ENCODE data around the gene SUPT4H1. TPM values are rescaled to one million over a fixed set of nuclear protein-coding genes. Genes with fewer than 3 reads are reported as not detected.
A peak's percentile ranks its signal among the peaks of the same experiment; 100 is the strongest.

SUPT4H1 gene
- total RNA-seq, 3 donors from 2014 or later (not counting 1 experiment from before 2014, with no cell fraction given), result 55.9 to 68.3 (median 68.1) TPM

DNA sequence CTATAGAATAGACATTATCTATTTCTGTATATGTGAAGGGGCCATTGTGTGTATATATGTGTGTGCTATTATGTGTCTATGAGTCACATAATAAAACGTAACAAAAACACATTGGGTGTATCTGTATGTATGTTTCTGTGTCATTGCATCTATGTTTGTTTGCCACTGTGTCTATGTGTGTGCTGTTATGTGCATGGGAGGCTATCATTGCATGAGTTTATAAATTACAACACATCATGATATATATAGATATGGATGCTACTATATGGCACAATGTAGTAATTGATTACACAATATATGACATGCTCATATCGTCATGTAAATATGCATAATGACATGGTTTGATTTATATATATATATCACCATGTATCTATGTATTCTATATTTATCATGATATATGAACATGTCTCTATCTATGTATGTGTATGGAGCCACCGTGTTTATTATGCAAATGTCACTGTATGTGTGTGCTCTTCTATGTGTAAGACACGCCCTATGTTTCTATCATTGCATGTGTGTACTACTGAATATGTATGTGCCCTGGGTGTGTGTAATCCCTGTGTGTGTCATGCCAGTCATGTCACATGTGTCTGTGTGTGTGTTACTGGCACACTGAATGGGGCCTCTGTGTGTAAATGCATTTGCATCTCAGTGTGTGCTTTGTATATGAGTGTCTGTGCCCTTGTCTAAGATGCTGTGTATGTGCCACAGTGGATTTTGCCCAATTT, 22.0 kb downstream of the SUPT4H1 start:
- Histone ChIP-seq H3K4me1 (ENCODE audit: control insufficient read depth, insufficient read depth, low read length) (peaks cover 64% of the 10 kb centered on the region), H3K27me3 (ENCODE audit: control insufficient read depth, insufficient read depth, low read length) (no peaks in the 10 kb centered on the region), H3K9me3 (ENCODE audit: control insufficient read depth, insufficient read depth, low read length) (no peaks in the 10 kb centered on the region), H3K4me3 (ENCODE audit: low read length) (peak overlapping the region; percentile 94), H3K36me3 (ENCODE audit: control insufficient read depth, insufficient read depth, low read length) (peaks cover 23% of the 10 kb centered on the region), H3K27ac (ENCODE audit: low read length) (peak overlapping the region; percentile 99)
- peak overlapping the region; percentile 90 for H3K4me3 Mint-ChIP-seq
- H3K4me1 Mint-ChIP-seq, result peaks cover 75 to 93% of the 10 kb centered on the region in 2 donors
- TF ChIP-seq, protein P1, sequence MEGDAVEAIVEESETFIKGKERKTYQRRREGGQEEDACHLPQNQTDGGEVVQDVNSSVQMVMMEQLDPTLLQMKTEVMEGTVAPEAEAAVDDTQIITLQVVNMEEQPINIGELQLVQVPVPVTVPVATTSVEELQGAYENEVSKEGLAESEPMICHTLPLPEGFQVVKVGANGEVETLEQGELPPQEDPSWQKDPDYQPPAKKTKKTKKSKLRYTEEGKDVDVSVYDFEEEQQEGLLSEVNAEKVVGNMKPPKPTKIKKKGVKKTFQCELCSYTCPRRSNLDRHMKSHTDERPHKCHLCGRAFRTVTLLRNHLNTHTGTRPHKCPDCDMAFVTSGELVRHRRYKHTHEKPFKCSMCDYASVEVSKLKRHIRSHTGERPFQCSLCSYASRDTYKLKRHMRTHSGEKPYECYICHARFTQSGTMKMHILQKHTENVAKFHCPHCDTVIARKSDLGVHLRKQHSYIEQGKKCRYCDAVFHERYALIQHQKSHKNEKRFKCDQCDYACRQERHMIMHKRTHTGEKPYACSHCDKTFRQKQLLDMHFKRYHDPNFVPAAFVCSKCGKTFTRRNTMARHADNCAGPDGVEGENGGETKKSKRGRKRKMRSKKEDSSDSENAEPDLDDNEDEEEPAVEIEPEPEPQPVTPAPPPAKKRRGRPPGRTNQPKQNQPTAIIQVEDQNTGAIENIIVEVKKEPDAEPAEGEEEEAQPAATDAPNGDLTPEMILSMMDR (IDR thresholded peaks at IDR 0.05), result no peak
- intact Hi-C loops (cut with micrococcal nuclease), result loop anchor here (1.0 to 2.0 kb wide), 5 partner anchors 7 to 25 kb away; partner anchors contain the start of gene SUPT4H1
- WGBS (ENCODE audit: insufficient coverage), result 0% methylated on average over 3 of the region's 4 CpGs
- no peaks in the 10 kb centered on the region for H3K27me3 Mint-ChIP-seq (ENCODE audit: low read depth in 2 of 2)
- DNase-seq (peak; percentile 41 to 69), ATAC-seq (peak in 2 of 3 donors; percentile 1 to 8)
- H3K9me3 Mint-ChIP-seq, result no peaks in the 10 kb centered on the region
- peak overlapping the region; percentile 87 to 93 for H3K27ac Mint-ChIP-seq
- peaks cover 7% of the 10 kb centered on the region for H3K36me3 Mint-ChIP-seq

GRCh38 chr17:58329035-58329809, 22.8 kb downstream of the SUPT4H1 start:
- Mint-ChIP-seq H3K27me3 (ENCODE audit: low read depth in 2 of 2) (no peaks in the 10 kb centered on the region), H3K27ac (peak overlapping the region; percentile 87 to 93), H3K9me3 (no peaks in the 10 kb centered on the region), H3K4me3 (peak overlapping the region; percentile 90), H3K4me1 (peaks cover 68 to 86% of the 10 kb centered on the region in 2 donors), H3K36me3 (peaks cover 7% of the 10 kb centered on the region)
- no peaks in the 10 kb centered on the region for H3K27me3 ChIP-seq (ENCODE audit: control insufficient read depth, insufficient read depth, low read length)
- TF ChIP-seq, protein P1 (IDR thresholded peaks at IDR 0.05), result peak; percentile 75
- H3K9me3 ChIP-seq (ENCODE audit: control insufficient read depth, insufficient read depth, low read length), result no peaks in the 10 kb centered on the region
- ATAC-seq (peak; percentile 32 to 67 (median 33)), DNase-seq (peak; percentile 70 to 83)
- intact Hi-C loops (cut with micrococcal nuclease), result loop anchor here (1.0 to 2.0 kb wide), 5 partner anchors 8 to 24 kb away; partner anchors contain the start of gene SUPT4H1
- peaks cover 62% of the 10 kb centered on the region for H3K4me1 ChIP-seq (ENCODE audit: control insufficient read depth, insufficient read depth, low read length)
- peak overlapping the region; percentile 84 for H3K27ac ChIP-seq (ENCODE audit: low read length)
- peaks cover 23% of the 10 kb centered on the region for H3K36me3 ChIP-seq (ENCODE audit: control insufficient read depth, insufficient read depth, low read length)
- peak overlapping the region; percentile 94 for H3K4me3 ChIP-seq (ENCODE audit: low read length)
- WGBS (ENCODE audit: insufficient coverage), result 1% methylated on average over 16 of the region's 16 CpGs

- H3K27ac Mint-ChIP-seq, result peak within 1 kb of the TSS; percentile 87 to 93
- peak within 1 kb of the TSS; percentile 84 for H3K27ac ChIP-seq (ENCODE audit: low read length)
- peaks cover 25% of the 10 kb centered on the region for H3K36me3 ChIP-seq (ENCODE audit: control insufficient read depth, insufficient read depth, low read length)
- no peaks in the 10 kb centered on the region for H3K27me3 ChIP-seq (ENCODE audit: control insufficient read depth, insufficient read depth, low read length)
- H3K9me3 ChIP-seq (ENCODE audit: control insufficient read depth, insufficient read depth, low read length), result no peaks in the 10 kb centered on the region
- intact Hi-C loops (cut with micrococcal nuclease), result loop anchor here (1.0 to 2.0 kb wide), 5 partner anchors 9 to 24 kb away; partner anchors contain the start of gene SUPT4H1
- DNase-seq, result peak; percentile 68 to 89
- H3K36me3 Mint-ChIP-seq, result peaks cover 7% of the 10 kb centered on the region
- H3K4me1 ChIP-seq (ENCODE audit: control insufficient read depth, insufficient read depth, low read length), result peaks cover 62% of the 10 kb centered on the region
- H3K27me3 Mint-ChIP-seq (ENCODE audit: low read depth in 2 of 2), result no peaks in the 10 kb centered on the region
- H3K4me3 ChIP-seq (ENCODE audit: low read length), result peak within 1 kb of the TSS; percentile 94
- WGBS (ENCODE audit: insufficient coverage), result under 1% methylated on average over 20 of the region's 23 CpGs
- peak within 1 kb of the TSS; percentile 90 for H3K4me3 Mint-ChIP-seq
- peaks cover 61 to 79% of the 10 kb centered on the region in 2 donors for H3K4me1 Mint-ChIP-seq
- H3K9me3 Mint-ChIP-seq, result no peaks in the 10 kb centered on the region
- TF ChIP-seq, protein P1 (IDR thresholded peaks at IDR 0.05), result no peak
- peak; percentile 32 to 65 (median 51) for ATAC-seq
Measured at GRCh38 chr17:58328195-58329034, 23.6 kb downstream of the SUPT4H1 start, which contains the start of gene TSPOAP1. Gene TSPOAP1, minus strand, starts transcription at chr17:58328795. Its CDS starts 875 bp downstream, at chr17:58327920.
